ENCODE results near the gene CCNY. TPM values are rescaled to one million over a fixed set of nuclear protein-coding genes. Genes with fewer than 3 reads are reported as not detected.

The CCNY gene
- total and polyA plus RNA-seq, 2 of the 13 experiments (the other 11 are each of a cell fraction or from before 2014, with no cell fraction given) = 48.2 to 54.7 TPM

DNA sequence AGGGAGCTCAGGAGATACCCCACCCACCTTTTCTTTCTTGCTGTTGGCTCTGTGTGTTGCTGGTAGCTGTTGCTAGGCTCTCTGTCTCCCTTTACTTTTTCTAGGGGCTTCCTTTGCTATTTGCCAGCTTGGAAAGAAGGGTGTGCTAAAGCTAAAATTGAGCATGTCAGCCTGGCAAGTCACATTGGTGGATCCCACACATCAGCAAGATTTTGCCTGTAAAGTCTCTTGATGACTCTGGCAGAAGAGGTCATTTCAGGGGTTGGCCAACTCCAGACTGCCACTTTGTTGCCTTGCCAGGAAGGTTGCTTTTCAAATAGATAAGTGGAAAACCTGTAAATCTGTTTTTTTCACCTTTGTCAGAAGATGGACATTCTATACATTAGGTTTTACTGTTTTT, 9.9 kb downstream of the CCNY start:
- ATAC-seq = no peak
- intact Hi-C loops (cut with micrococcal nuclease; ENCODE audit: unreplicated experiment) (loop anchor here (5.0 to 10.0 kb wide), 2 partner anchors 36 to 179 kb away; no protein-coding TSS in a partner anchor), in situ Hi-C loops (cut with HindIII; ENCODE audit: extremely low pct_ligation_motif_present, low pct_unique_long_range_greater_than_20kb) (no loop called here)
- Histone ChIP-seq H3K4me3 (replicated peaks in 1 of 3; ENCODE audit: insufficient read depth in 1 of 3, low read depth in 2 of 3, low read length in 3 of 3) (no peak overlapping the region), H3K4me2 (ENCODE audit: low read depth, low read length) (no peak overlapping the region), H3K4me1 (ENCODE audit: insufficient read depth, low read length) (peaks cover 83% of the 10 kb centered on the region), H3K9me3 (ENCODE audit: low read length) (no peaks in the 10 kb centered on the region), H3K27me3 (ENCODE audit: control insufficient read depth in 1 of 2, insufficient read depth in 2 of 2, low read length in 2 of 2) (no peaks in the 10 kb centered on the region), H4K20me1 (ENCODE audit: insufficient read depth, low read length) (peaks cover 53% of the 10 kb centered on the region), H3K27ac (ENCODE audit: extremely low read length, insufficient read depth, low read length) (no peak overlapping the region), H2AFZ (ENCODE audit: low read length) (no peak overlapping the region), H3K9ac (ENCODE audit: insufficient read depth, low read depth, low read length) (no peak overlapping the region), H3K79me2 (ENCODE audit: insufficient read depth, low read length) (peaks cover 84% of the 10 kb centered on the region), H3K36me3 (replicated peaks in 1 of 2; ENCODE audit: control insufficient read depth in 1 of 2, insufficient read depth in 2 of 2, low read length in 2 of 2) (peaks cover 2 to 5% of the 10 kb centered on the region in 2 experiments; a peak in 2 of 5 replicates)
- BruUV-seq (replicated peaks) = no TSS peak
- DNase-seq (ENCODE audit: low spot score) = no peak
- TF ChIP-seq ZNF484 (CRISPR knock-in tag; IDR thresholded peaks at IDR 0.05; ENCODE audit: borderline replicate concordance, low read depth) = no peak
- TF ChIP-seq NFYC (CRISPR knock-in tag; IDR thresholded peaks at IDR 0.05) = no peak
- ChIA-PET POLR2A (no interaction called here), CTCF (ENCODE audit: low intra/inter-chr PET ratio, low total read pairs) (no interaction called here)
- FAIRE-seq = no peak

DNA sequence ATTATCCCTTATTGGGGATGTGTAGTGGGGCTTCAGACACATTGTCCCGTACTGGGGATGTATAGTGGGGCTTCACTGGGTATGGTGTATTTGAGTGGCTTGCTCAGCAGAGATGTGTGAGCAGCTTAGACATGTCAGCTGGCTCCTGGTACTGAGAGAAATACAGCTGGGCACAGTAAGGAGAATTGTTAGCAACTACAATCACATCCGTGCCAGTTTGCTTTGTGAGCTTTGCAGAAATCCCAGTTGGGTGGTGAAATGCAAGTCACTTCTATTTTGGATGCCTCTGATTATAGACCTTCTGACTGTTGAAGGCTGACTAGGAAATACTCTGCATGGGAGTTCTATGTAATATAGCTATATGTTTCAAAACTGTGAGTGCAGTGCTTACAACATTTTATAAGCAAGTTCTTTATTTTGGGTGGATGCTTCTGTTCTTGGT, 10.8 kb downstream of the CCNY start:
- ATAC-seq = no peak
- no peaks in the 10 kb centered on the region for H3K9me3 ChIP-seq (ENCODE audit: low read length)
- peaks cover 48% of the 10 kb centered on the region for H4K20me1 ChIP-seq (ENCODE audit: insufficient read depth, low read length)
- no peak overlapping the region for H3K9ac ChIP-seq (ENCODE audit: insufficient read depth, low read depth, low read length)
- no peak overlapping the region for H3K4me3 ChIP-seq (replicated peaks in 1 of 3; ENCODE audit: insufficient read depth in 1 of 3, low read depth in 2 of 3, low read length in 3 of 3)
- no peak overlapping the region for H3K27ac ChIP-seq (ENCODE audit: extremely low read length, insufficient read depth, low read length)
- no peaks in the 10 kb centered on the region for H3K27me3 ChIP-seq (ENCODE audit: control insufficient read depth in 1 of 2, insufficient read depth in 2 of 2, low read length in 2 of 2)
- no peak for DNase-seq (ENCODE audit: low spot score)
- no peak for FAIRE-seq
- WGBS (ENCODE audit: low lambda C conversion rate) = 69% methylated on average over 2 of the region's 2 CpGs
- CTCF ChIA-PET (ENCODE audit: low intra/inter-chr PET ratio, low total read pairs) = no interaction called here
- peaks cover 2 to 5% of the 10 kb centered on the region in 2 experiments; a peak in 2 of 5 replicates for H3K36me3 ChIP-seq (replicated peaks in 1 of 2; ENCODE audit: control insufficient read depth in 1 of 2, insufficient read depth in 2 of 2, low read length in 2 of 2)
- POLR2A ChIA-PET = interaction anchor here (0.9 kb wide), 1 partner anchor 18 kb away, joined by 3 read pairs; no protein-coding TSS in a partner anchor
- in situ Hi-C loops (cut with HindIII; ENCODE audit: extremely low pct_ligation_motif_present, low pct_unique_long_range_greater_than_20kb) = no loop called here
- H2AFZ ChIP-seq (ENCODE audit: low read length) = no peak overlapping the region
- intact Hi-C loops (cut with micrococcal nuclease; ENCODE audit: unreplicated experiment) = loop anchor here (5.0 to 10.0 kb wide), 2 partner anchors 35 to 178 kb away; no protein-coding TSS in a partner anchor
- no peak overlapping the region for H3K4me2 ChIP-seq (ENCODE audit: low read depth, low read length)
- no TSS peak for BruUV-seq (replicated peaks)
- peaks cover 82% of the 10 kb centered on the region for H3K4me1 ChIP-seq (ENCODE audit: insufficient read depth, low read length)
- peaks cover 84% of the 10 kb centered on the region for H3K79me2 ChIP-seq (ENCODE audit: insufficient read depth, low read length)
- TF ChIP-seq, protein P1, sequence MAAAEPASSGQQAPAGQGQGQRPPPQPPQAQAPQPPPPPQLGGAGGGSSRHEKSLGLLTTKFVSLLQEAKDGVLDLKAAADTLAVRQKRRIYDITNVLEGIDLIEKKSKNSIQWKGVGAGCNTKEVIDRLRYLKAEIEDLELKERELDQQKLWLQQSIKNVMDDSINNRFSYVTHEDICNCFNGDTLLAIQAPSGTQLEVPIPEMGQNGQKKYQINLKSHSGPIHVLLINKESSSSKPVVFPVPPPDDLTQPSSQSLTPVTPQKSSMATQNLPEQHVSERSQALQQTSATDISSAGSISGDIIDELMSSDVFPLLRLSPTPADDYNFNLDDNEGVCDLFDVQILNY (CRISPR knock-in tag; conservative IDR thresholded peaks at IDR 0.05) = no peak
- TF ChIP-seq SUZ12 (IDR thresholded peaks at IDR 0.05; ENCODE audit: low read depth, low read length) = no peak
- TF ChIP-seq, protein P2, sequence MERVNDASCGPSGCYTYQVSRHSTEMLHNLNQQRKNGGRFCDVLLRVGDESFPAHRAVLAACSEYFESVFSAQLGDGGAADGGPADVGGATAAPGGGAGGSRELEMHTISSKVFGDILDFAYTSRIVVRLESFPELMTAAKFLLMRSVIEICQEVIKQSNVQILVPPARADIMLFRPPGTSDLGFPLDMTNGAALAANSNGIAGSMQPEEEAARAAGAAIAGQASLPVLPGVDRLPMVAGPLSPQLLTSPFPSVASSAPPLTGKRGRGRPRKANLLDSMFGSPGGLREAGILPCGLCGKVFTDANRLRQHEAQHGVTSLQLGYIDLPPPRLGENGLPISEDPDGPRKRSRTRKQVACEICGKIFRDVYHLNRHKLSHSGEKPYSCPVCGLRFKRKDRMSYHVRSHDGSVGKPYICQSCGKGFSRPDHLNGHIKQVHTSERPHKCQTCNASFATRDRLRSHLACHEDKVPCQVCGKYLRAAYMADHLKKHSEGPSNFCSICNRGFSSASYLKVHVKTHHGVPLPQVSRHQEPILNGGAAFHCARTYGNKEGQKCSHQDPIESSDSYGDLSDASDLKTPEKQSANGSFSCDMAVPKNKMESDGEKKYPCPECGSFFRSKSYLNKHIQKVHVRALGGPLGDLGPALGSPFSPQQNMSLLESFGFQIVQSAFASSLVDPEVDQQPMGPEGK (CRISPR knock-in tag; IDR thresholded peaks at IDR 0.05) = no peak
- TF ChIP-seq, protein P3, sequence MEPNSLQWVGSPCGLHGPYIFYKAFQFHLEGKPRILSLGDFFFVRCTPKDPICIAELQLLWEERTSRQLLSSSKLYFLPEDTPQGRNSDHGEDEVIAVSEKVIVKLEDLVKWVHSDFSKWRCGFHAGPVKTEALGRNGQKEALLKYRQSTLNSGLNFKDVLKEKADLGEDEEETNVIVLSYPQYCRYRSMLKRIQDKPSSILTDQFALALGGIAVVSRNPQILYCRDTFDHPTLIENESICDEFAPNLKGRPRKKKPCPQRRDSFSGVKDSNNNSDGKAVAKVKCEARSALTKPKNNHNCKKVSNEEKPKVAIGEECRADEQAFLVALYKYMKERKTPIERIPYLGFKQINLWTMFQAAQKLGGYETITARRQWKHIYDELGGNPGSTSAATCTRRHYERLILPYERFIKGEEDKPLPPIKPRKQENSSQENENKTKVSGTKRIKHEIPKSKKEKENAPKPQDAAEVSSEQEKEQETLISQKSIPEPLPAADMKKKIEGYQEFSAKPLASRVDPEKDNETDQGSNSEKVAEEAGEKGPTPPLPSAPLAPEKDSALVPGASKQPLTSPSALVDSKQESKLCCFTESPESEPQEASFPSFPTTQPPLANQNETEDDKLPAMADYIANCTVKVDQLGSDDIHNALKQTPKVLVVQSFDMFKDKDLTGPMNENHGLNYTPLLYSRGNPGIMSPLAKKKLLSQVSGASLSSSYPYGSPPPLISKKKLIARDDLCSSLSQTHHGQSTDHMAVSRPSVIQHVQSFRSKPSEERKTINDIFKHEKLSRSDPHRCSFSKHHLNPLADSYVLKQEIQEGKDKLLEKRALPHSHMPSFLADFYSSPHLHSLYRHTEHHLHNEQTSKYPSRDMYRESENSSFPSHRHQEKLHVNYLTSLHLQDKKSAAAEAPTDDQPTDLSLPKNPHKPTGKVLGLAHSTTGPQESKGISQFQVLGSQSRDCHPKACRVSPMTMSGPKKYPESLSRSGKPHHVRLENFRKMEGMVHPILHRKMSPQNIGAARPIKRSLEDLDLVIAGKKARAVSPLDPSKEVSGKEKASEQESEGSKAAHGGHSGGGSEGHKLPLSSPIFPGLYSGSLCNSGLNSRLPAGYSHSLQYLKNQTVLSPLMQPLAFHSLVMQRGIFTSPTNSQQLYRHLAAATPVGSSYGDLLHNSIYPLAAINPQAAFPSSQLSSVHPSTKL (CRISPR knock-in tag; IDR thresholded peaks at IDR 0.05) = no peak
- no peak for TF ChIP-seq ZNF251 (CRISPR knock-in tag; IDR thresholded peaks at IDR 0.05)
- no peak for TF ChIP-seq AGO2 (optimal IDR thresholded peaks at IDR 0.05; ENCODE audit: low read depth, low read length)

Data from HepG2 (cell line).